Measurements from ENCODE around the gene GOLGA6L22. TPM values are rescaled to one million over a fixed set of nuclear protein-coding genes. Genes with fewer than 3 reads are reported as not detected.
"Not testable (repeated sequence)": the region's sequence is repeated elsewhere in the genome, so short reads cannot be mapped to it uniquely, and the experiment has no call there.

Gene GOLGA6L22
- not detected for total RNA-seq

GRCh38 chr15:22458603-22459002, at the start of gene GOLGA6L22:
GOLGA6L22 (plus strand) TSS chr15:22458903; CDS start chr15:22458994, 91 bp downstream.
- ATAC-seq; intact Hi-C loops (cut with DNase I); DNase-seq; H3K27ac ChIP-seq; H3K27me3 ChIP-seq; H3K4me1 ChIP-seq; H3K9me3 ChIP-seq; H3K4me3 ChIP-seq; H3K36me3 ChIP-seq (replicated peaks in 1 of 2; ENCODE audit: insufficient read depth in 1 of 2, low read depth in 2 of 2): not testable (repeated sequence)
- no CpG with 5 or more reads among the region's 7 CpGs for WGBS, 2 donors

- H3K36me3 ChIP-seq (replicated peaks in 1 of 2; ENCODE audit: insufficient read depth in 1 of 2, low read depth in 2 of 2); H3K27ac ChIP-seq; DNase-seq; ATAC-seq; H3K4me3 ChIP-seq; H3K27me3 ChIP-seq; H3K4me1 ChIP-seq; intact Hi-C loops (cut with DNase I); H3K9me3 ChIP-seq: not testable (repeated sequence)
- 67% methylated on average over 9 of the region's 19 CpGs; no CpG with 5 or more reads in 1 of the 2 donors for WGBS, 2 donors
Observed at GRCh38 chr15:22417288-22417687, 41.4 kb upstream of the GOLGA6L22 start.

GRCh38 chr15:22417795-22418194, 40.9 kb upstream of the GOLGA6L22 start:
- H3K9me3 ChIP-seq; DNase-seq; H3K27ac ChIP-seq; H3K4me3 ChIP-seq; H3K36me3 ChIP-seq (replicated peaks in 1 of 2; ENCODE audit: insufficient read depth in 1 of 2, low read depth in 2 of 2); H3K27me3 ChIP-seq; ATAC-seq; H3K4me1 ChIP-seq; intact Hi-C loops (cut with DNase I): not testable (repeated sequence)
- WGBS, 2 donors: no CpG with 5 or more reads among the region's 22 CpGs

- DNase-seq; intact Hi-C loops (cut with DNase I); H3K4me1 ChIP-seq; H3K36me3 ChIP-seq (replicated peaks in 1 of 2; ENCODE audit: insufficient read depth in 1 of 2, low read depth in 2 of 2); H3K9me3 ChIP-seq; H3K4me3 ChIP-seq; ATAC-seq; H3K27me3 ChIP-seq; H3K27ac ChIP-seq: not testable (repeated sequence)
- no CpG with 5 or more reads among the region's 29 CpGs for WGBS, 2 donors
Observed at GRCh38 chr15:22418212-22418611, 40.5 kb upstream of the GOLGA6L22 start.

- H3K4me3 ChIP-seq; H3K9me3 ChIP-seq; H3K27ac ChIP-seq; H3K27me3 ChIP-seq; H3K4me1 ChIP-seq; intact Hi-C loops (cut with DNase I); ATAC-seq; H3K36me3 ChIP-seq (replicated peaks in 1 of 2; ENCODE audit: insufficient read depth in 1 of 2, low read depth in 2 of 2): not testable (repeated sequence)
- peak in 1 of 4 donors; percentile 3 for DNase-seq
- 43% methylated on average over 5 of the region's 33 CpGs; no CpG with 5 or more reads in 1 of the 2 donors for WGBS, 2 donors
Observed at GRCh38 chr15:22418666-22419065, 40.0 kb upstream of the GOLGA6L22 start.

GRCh38 chr15:22420340-22420739, 38.4 kb upstream of the GOLGA6L22 start:
- DNase-seq: peak in 3 of 4 donors; percentile 18 to 34 (median 28)
- H3K4me1 ChIP-seq; H3K27me3 ChIP-seq; intact Hi-C loops (cut with DNase I); H3K27ac ChIP-seq; H3K9me3 ChIP-seq; H3K36me3 ChIP-seq (replicated peaks in 1 of 2; ENCODE audit: insufficient read depth in 1 of 2, low read depth in 2 of 2); H3K4me3 ChIP-seq: not testable (repeated sequence)
- ATAC-seq: peak; percentile 53
- WGBS, 2 donors: 8 to 47% methylated on average over 9 of the region's 13 CpGs

- WGBS, 2 donors: no CpG with 5 or more reads among the region's 11 CpGs
- H3K9me3 ChIP-seq; H3K27ac ChIP-seq; H3K4me1 ChIP-seq; H3K27me3 ChIP-seq; DNase-seq; ATAC-seq; H3K36me3 ChIP-seq (replicated peaks in 1 of 2; ENCODE audit: insufficient read depth in 1 of 2, low read depth in 2 of 2); H3K4me3 ChIP-seq; intact Hi-C loops (cut with DNase I): not testable (repeated sequence)
- peak in 1 of 3 donors; percentile 23 for TF ChIP-seq POLR2A (IDR thresholded peaks at IDR 0.05)
Observed at GRCh38 chr15:22429426-22429825, 29.3 kb upstream of the GOLGA6L22 start.

- intact Hi-C loops (cut with DNase I); H3K4me3 ChIP-seq; ATAC-seq; H3K4me1 ChIP-seq; H3K27me3 ChIP-seq; DNase-seq; H3K9me3 ChIP-seq; H3K36me3 ChIP-seq (replicated peaks in 1 of 2; ENCODE audit: insufficient read depth in 1 of 2, low read depth in 2 of 2); H3K27ac ChIP-seq: not testable (repeated sequence)
- 67 to 73% methylated on average over 2 to 4 of the region's 8 CpGs for WGBS, 2 donors
Observed at GRCh38 chr15:22431687-22432086, 27.0 kb upstream of the GOLGA6L22 start.

GRCh38 chr15:22494490-22495113, 35.9 kb downstream of the GOLGA6L22 start:
- ATAC-seq; H3K36me3 ChIP-seq (replicated peaks in 1 of 2; ENCODE audit: insufficient read depth in 1 of 2, low read depth in 2 of 2); H3K9me3 ChIP-seq; H3K4me3 ChIP-seq; intact Hi-C loops (cut with DNase I); H3K4me1 ChIP-seq; H3K27me3 ChIP-seq: not testable (repeated sequence)
- peak overlapping the region in 2 of 4 donors; percentile 71 to 75 for H3K27ac ChIP-seq
- 0% methylated on average over 13 of the region's 86 CpGs; no CpG with 5 or more reads in 1 of the 2 donors for WGBS, 2 donors
- TF ChIP-seq POLR2A (IDR thresholded peaks at IDR 0.05): peak in 1 of 3 donors; percentile 60
- DNase-seq: peak; percentile 69 to 75 (median 72)

- H3K4me1 ChIP-seq; H3K4me3 ChIP-seq; H3K27me3 ChIP-seq; H3K27ac ChIP-seq; ATAC-seq; intact Hi-C loops (cut with DNase I); H3K36me3 ChIP-seq (replicated peaks in 1 of 2; ENCODE audit: insufficient read depth in 1 of 2, low read depth in 2 of 2); DNase-seq; H3K9me3 ChIP-seq: not testable (repeated sequence)
- no CpG with 5 or more reads among the region's 4 CpGs for WGBS, 2 donors
Observed at GRCh38 chr15:22497200-22497599, 38.5 kb downstream of the GOLGA6L22 start.

- H3K27me3 ChIP-seq; H3K4me1 ChIP-seq; ATAC-seq; H3K36me3 ChIP-seq (replicated peaks in 1 of 2; ENCODE audit: insufficient read depth in 1 of 2, low read depth in 2 of 2); DNase-seq; H3K4me3 ChIP-seq; H3K27ac ChIP-seq; intact Hi-C loops (cut with DNase I); H3K9me3 ChIP-seq: not testable (repeated sequence)
- no CpG with 5 or more reads among the region's 5 CpGs for WGBS, 2 donors
Observed at GRCh38 chr15:22498220-22498925, 39.7 kb downstream of the GOLGA6L22 start.

GRCh38 chr15:22502272-22502671, 43.6 kb downstream of the GOLGA6L22 start:
- H3K4me1 ChIP-seq; H3K9me3 ChIP-seq; H3K4me3 ChIP-seq; H3K27ac ChIP-seq; H3K36me3 ChIP-seq (replicated peaks in 1 of 2; ENCODE audit: insufficient read depth in 1 of 2, low read depth in 2 of 2); ATAC-seq; H3K27me3 ChIP-seq; intact Hi-C loops (cut with DNase I); DNase-seq: not testable (repeated sequence)
- 100% methylated on average over 1 of the region's 10 CpGs; no CpG with 5 or more reads in 1 of the 2 donors for WGBS, 2 donors

All from body of pancreas (tissue), 4 donors.